HS-27A (cell line): ENCODE measurements around the gene RTKN.
"Not testable (repeated sequence)": the region's sequence is repeated elsewhere in the genome, so short reads cannot be mapped to it uniquely, and the experiment has no call there.

Experiments
- DNase-seq: peaks from one replicate; pipeline ENCODE4 v3.0.0-alpha.2; 2012; ENCODE audit warnings: low read depth, missing footprints

Gene RTKN

GRCh38 chr2:74439373-74439772, 2.4 kb downstream of the RTKN start:
- no peak for DNase-seq

- DNase-seq: no peak
Measured at GRCh38 chr2:74438248-74438647, 3.5 kb downstream of the RTKN start.

- DNase-seq: no peak
Measured at GRCh38 chr2:74436848-74437695, 4.7 kb downstream of the RTKN start.

- DNase-seq: no peak
Measured at GRCh38 chr2:74436111-74436805, 5.5 kb downstream of the RTKN start.

- DNase-seq: no peak
Measured at GRCh38 chr2:74430502-74430901, 11.2 kb downstream of the RTKN start.

GRCh38 chr2:74429487-74430451, 12.0 kb downstream of the RTKN start:
- DNase-seq: no peak

- DNase-seq: no peak
Measured at GRCh38 chr2:74428675-74429074, 13.1 kb downstream of the RTKN start.

GRCh38 chr2:74427551-74427950, 14.2 kb downstream of the RTKN start:
- no peak for DNase-seq

- DNase-seq: no peak
Measured at GRCh38 chr2:74426181-74426758, 15.5 kb downstream of the RTKN start.

GRCh38 chr2:74425523-74425922, 16.2 kb downstream of the RTKN start:
- no peak for DNase-seq

- DNase-seq: no peak
Measured at GRCh38 chr2:74424995-74425406, 16.7 kb downstream of the RTKN start.

- no peak for DNase-seq
Measured at GRCh38 chr2:74424139-74424992, 17.4 kb downstream of the RTKN start.

GRCh38 chr2:74423231-74424095, 18.3 kb downstream of the RTKN start:
- no peak for DNase-seq

GRCh38 chr2:74421221-74421870, 20.4 kb downstream of the RTKN start, which contains the start of the genes C2orf81 and WDR54:
TSS of gene C2orf81 (minus strand) at chr2:74421619. CDS start at chr2:74421560, 59 bp downstream.
TSS of gene WDR54 (plus strand) at chr2:74421730. CDS start at chr2:74422154, 424 bp downstream.
- peak; percentile 68 for DNase-seq

GRCh38 chr2:74420443-74421103, 21.2 kb downstream of the RTKN start:
- not testable (repeated sequence) for DNase-seq

GRCh38 chr2:74420006-74420405, 21.7 kb downstream of the RTKN start:
- DNase-seq: no peak

GRCh38 chr2:74419345-74419744, 22.4 kb downstream of the RTKN start:
- DNase-seq: no peak

GRCh38 chr2:74418312-74418711, 23.4 kb downstream of the RTKN start:
- no peak for DNase-seq

GRCh38 chr2:74417763-74418162, 24.0 kb downstream of the RTKN start:
- DNase-seq: no peak
